GM04504 (cell line): ENCODE data around the gene BCAS1.
A peak's percentile ranks its signal among the peaks of the same experiment; 100 is the strongest.
"Not testable (repeated sequence)": the region's sequence is repeated elsewhere in the genome, so short reads cannot be mapped to it uniquely, and the experiment has no call there.

ENCODE experiments used
- DNase-seq: peaks from one replicate; pipeline ENCODE4 v3.0.0-alpha.2; 2012; ENCODE audit warnings: low read depth

Gene BCAS1

GRCh38 chr20:53941680-53942471 lies 128.5 kb downstream of the BCAS1 start:
- DNase-seq: no peak

GRCh38 chr20:53940907-53941545 lies 129.4 kb downstream of the BCAS1 start:
- DNase-seq: no peak

DNA sequence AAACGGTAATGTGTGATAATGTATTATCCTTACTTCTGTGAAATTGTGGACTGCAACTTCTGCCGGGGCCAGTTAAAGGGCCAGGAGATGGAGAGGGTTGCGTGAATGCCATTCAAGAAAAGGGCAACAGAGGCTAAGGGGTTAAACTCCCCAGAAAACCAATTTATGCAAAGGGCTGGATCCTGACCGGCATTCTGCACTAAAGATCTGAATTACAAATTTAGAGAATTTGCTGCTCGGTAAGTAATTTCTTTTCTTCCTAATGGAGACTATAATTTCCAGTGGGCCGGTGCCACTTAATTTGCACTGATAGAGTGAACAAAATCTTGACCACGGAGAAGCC lies 130.1 kb downstream of the BCAS1 start:
- no peak for DNase-seq

DNA sequence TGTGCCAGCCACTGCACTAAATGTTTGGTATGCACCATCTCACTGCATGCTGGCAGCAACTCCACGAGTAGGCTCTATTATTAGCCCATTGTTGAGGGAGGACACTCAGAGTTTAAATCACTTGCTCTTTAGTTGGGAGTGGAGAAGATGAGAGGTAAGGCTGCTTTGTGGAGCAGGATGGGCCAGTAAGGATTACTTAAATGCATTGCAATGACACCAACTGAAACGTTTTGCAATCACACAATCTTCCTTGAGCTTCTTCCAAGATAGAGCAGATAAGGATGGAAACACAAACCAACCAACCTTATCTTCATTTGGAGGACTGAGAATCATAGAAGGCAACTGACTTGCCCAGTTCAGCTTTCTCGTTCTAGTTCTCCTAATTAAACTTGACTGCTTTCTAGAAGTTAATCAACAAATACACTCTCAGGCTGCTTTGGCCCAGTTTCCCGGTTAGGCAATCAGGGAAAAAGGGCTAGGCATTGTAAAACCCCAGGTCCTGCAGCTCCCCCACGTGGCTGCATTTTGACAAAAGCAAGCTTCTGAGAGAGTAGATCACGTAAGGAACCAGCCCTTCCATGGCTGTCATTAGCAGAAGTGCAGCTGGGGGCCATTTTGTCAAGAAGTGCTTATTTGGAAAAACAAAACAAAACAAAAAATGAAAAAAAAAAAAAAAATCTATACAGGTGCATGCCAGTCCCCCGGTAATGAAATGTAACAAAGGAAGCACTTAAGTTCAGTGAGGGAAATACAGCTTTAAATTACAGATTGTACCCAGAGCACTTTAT lies 130.6 kb downstream of the BCAS1 start:
- DNase-seq: peak; percentile 95

GRCh38 chr20:53939190-53939571 lies 131.2 kb downstream of the BCAS1 start:
- no peak for DNase-seq

DNA sequence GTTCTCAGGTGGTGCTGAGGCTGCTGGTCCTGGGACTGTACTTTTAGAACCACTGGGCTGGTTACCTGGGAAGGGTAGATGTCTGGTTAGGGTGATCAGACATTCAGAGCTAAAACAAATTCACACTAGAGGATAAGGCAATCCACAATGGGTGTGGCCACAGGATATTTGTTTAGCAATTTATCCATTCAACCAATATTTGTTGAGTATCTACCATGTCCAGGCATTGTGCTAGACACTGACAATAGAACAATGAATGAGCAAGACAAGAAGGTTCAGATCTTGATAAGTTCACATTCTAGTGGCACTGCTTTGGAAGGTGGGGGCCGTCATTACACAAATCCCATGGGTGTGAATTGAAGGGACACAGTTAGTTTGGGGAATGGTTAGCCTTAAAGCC lies 131.7 kb downstream of the BCAS1 start:
- DNase-seq: no peak

- no peak for DNase-seq
These were observed 132.4 kb downstream of the BCAS1 start for GRCh38 chr20:53937929-53938367.

- DNase-seq: no peak
These were observed 133.1 kb downstream of the BCAS1 start for GRCh38 chr20:53937339-53937741.

GRCh38 chr20:53935344-53936084 lies 134.9 kb downstream of the BCAS1 start:
- DNase-seq: no peak

DNA sequence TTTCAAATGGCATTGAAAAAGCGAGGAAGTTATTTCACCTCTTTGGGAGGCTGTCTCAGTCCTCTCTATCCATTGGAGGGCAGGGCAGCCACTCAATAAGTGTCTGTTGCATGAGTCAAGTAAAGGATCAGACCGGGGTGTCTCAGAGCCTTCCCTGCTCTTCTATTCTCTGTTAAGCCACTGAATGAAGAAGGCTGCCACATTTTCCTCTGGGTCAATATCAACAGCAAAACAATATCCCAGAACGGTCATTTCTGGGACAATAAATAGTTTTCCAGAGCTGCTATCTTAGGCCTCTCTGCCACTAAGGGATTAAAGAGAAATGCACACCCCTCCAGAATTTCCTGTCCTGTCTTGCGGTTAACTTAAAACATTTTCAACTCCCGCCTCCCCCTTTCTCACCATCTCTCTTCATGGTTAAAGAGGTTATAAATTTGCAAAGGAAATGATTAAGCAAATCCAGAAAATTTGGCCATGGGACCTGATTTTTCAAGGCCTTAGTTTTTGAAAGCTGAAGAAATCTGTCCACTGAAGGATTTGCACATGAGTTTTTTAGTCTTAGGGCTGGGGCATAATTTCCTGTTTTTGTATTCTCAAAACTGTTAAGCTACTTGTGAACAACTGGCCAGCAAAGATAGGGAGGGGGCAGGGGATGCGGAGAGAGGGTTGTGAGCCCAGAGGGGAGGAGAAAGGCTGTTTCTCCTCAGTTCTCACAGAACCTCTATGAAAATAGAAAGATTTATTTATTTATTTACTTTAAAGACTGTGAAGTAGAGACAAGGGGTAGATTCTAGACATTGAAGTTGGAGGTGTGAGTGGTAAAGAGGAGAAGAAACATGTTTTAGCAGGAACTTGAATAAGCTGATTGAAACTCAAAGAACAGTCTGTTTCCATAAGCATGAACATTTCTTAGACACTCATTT lies 135.7 kb downstream of the BCAS1 start:
- DNase-seq: peak; percentile 79

DNA sequence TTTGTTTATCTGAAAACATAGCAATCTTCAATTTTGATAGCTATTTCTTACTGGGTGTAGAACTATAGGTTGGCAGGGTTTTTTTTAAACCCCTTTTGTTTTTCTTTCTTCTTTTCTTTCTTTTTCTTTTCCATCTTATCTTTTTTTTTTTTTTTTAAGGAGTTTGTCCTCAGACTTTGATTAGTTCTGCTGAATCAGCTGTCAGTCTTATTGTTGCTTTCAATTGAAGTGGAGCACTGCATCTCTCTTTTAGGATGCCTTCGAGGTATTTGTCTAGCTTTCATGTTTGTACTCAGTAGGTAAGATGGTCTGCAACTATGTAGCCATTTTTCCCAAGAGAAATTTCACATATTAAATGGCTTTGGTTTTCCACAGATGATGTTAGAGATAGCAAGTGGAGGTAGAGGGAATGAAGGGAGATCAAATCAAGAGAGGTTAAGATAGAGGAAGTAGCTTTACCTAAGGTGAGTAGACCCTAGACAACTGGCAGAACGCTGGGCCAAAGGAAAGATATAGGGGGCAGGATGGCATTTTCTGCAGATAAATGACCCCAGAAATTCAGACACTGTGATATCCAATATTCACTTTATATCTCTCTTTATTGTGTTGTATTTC lies 137.1 kb downstream of the BCAS1 start:
- no peak for DNase-seq

GRCh38 chr20:53932655-53933192 lies 137.7 kb downstream of the BCAS1 start:
- not testable (repeated sequence) for DNase-seq

- no peak for DNase-seq
These were observed 138.8 kb downstream of the BCAS1 start for GRCh38 chr20:53931597-53931996.

DNA sequence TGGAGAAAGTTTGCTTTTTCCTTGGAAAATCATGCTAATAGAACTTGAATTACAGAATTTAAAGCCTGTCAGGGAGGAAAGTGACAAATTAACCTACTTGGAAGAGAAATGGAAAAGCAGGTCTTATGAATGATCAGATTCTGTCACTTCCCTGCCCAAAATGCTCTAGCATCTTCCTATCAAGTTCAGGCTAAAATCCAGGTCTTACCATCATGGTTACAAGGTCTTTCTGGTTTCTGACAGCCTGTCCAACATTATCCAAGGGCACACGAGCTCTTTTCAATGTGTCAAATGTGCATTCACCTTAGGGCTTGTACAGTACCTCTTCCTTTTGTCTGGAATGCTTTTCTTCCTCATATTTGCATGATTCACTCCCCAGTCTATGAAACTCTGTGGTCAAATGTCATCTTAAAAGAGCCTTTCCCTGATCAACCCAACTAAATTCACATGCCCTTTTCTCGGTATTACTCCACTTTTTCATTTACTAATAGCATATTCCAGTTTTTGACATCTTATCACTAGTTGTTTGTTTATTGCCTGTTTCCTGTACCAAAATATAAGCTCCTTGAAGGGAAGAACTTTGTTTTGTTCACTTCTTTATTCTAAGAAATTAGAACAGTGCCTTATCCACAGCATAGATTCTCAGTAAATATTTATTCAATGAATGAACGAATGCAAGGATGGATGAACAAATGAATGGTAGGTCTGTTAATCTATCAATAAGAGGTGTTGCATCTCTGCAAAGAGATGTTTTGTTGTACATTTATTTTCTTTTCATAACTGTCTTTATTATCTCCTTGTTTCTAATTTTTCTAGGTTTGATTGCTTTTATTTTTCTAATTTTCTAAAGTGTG lies 139.5 kb downstream of the BCAS1 start:
- DNase-seq: no peak

GRCh38 chr20:53929974-53930650 lies 140.3 kb downstream of the BCAS1 start:
- DNase-seq: no peak

DNA sequence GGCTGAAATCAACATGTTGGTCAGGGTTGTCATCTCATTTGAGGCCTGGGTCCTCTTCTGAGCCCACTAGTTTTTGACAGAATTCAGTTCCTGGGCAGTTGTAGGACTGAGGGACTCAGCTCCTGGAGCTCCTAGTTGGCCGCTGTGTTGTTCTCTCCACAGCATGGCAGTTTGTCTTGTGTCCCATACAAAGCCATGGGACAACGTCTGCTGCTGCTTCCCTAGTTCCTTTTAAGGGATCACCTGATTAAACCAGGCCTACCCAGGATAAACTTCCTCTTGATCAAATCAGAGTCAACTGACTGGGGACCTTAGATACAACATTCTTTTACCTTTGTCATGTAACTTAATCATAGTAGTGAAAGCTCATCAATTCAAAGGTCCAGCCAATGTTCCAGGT lies 141.0 kb downstream of the BCAS1 start:
- no peak for DNase-seq

GRCh38 chr20:53927990-53928389 lies 142.4 kb downstream of the BCAS1 start:
- DNase-seq: no peak

GRCh38 chr20:53926428-53927028 lies 143.9 kb downstream of the BCAS1 start:
- peak; percentile 89 for DNase-seq
